ENCODE results near the gene PSME3.

GRCh38 chr17:42784409-42784808, 48.8 kb upstream of the PSME3 start:
- TF ChIP-seq CTCF (conservative IDR thresholded peaks at IDR 0.05; ENCODE audit: low read depth in 2 of 2) (no peak), POLR2AphosphoS5 (IDR thresholded peaks at IDR 0.05; ENCODE audit: low read depth) (no peak), ZNF331 (CRISPR knock-in tag; IDR thresholded peaks at IDR 0.05; ENCODE audit: low read depth) (no peak)

Data from GM23338 (cell line).